WI38 (cell line): Measurements from ENCODE around the gene RGS1.

Experiments used
- H3K4me3 ChIP-seq: 2 replicates; pipeline ENCODE4 v1.5.1; 2011; ENCODE audit warnings: low read depth, mild to moderate bottlenecking, control low read depth, low read length
- CTCF ChIP-seq: IDR thresholded peaks from 2 replicates; pipeline ENCODE4 v1.5.1; 2012; ENCODE audit warnings: low read depth, mild to moderate bottlenecking, control low read depth, low read length

RGS1 gene

DNA sequence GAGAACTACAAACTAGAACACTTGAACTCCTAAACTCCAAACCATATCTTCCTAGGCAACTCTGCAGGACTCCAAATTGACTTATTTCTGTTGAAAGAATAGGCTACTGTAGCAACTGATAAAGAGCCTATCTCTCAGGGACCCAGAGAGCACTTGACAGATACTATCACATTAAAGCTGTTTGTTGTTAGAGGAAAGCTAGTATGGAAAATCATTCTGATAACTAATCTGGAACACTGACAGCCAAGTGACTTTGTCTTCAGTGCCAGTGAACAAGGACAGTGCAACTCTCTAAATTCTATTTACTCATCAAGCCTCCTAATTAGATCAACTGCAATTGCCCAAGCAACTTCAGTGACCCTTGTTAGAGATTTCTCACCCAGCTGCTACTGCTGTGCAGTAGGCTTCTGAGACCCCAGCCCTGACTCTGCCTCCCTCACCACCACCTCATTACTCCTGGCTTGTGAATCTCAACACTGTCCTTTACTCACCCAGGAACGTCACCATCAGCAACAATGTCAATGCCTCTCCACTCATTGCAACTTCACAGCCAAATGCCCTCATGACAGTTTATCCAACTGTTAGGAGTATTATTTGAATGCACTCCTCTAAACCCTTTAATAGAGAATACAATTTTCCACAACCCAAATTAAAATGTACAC is 53.0 kb downstream of the RGS1 start:
- H3K4me3 ChIP-seq: no peak overlapping the region
- TF ChIP-seq CTCF: no peak

- no peak for TF ChIP-seq CTCF
- no peak overlapping the region for H3K4me3 ChIP-seq
Measured at GRCh38 chr1:192629612-192630011, 54.0 kb downstream of the RGS1 start.
